A549 (cell line): ENCODE results near the gene TACSTD2.

Experiments used
- CTCF ChIP-seq: fragments of >200 bp; sonication (Bioruptor Twin); formaldehyde crosslinking; IDR thresholded peaks from 3 replicates; pipeline ENCODE4 v1.5.1; 2016
- ELK1 ChIP-seq: fragments of 150-350 bp; IDR thresholded peaks from 2 replicates; pipeline ENCODE4 v1.6.1; 2014; ENCODE audit warnings: low read depth, mild to moderate bottlenecking, low read length
- ESRRA ChIP-seq: fragments of 150-350 bp; IDR thresholded peaks from 2 replicates; pipeline ENCODE4 v1.6.1; 2014; ENCODE audit warnings: mild to moderate bottlenecking, low read length, borderline replicate concordance
- POLR2A ChIP-seq: IDR thresholded peaks from 2 replicates; pipeline ENCODE4 v1.6.1; 2012; ENCODE audit warnings: mild to moderate bottlenecking, low read length

- TF ChIP-seq CTCF = no peak
- TF ChIP-seq ESRRA = no peak
- no peak for TF ChIP-seq POLR2A
- TF ChIP-seq ELK1 = no peak
Measured at GRCh38 chr1:58622571-58622970, 45.5 kb upstream of the TACSTD2 start.
